ENCODE results near the gene CHPF. TPM values are rescaled to one million over a fixed set of nuclear protein-coding genes. Genes with fewer than 3 reads are reported as not detected.

CHPF gene
- total RNA-seq, 4 donors from 2014 or later = 7.8 to 41.6 (median 24.7) TPM

GRCh38 chr2:219500135-219500534 is 43.5 kb downstream of the CHPF start:
- TF ChIP-seq CTCF (IDR thresholded peaks at IDR 0.05; ENCODE audit: low read depth) = no peak

GRCh38 chr2:219499555-219499954 is 44.1 kb downstream of the CHPF start:
- no peak for TF ChIP-seq CTCF (IDR thresholded peaks at IDR 0.05; ENCODE audit: low read depth)

GRCh38 chr2:219499058-219499307 is 44.6 kb downstream of the CHPF start:
- no peak for TF ChIP-seq CTCF (IDR thresholded peaks at IDR 0.05; ENCODE audit: low read depth)

GRCh38 chr2:219498280-219499057 is 45.1 kb downstream of the CHPF start, which contains the start of gene GMPPA:
TSS of gene GMPPA (plus strand) at chr2:219498891. CDS start at chr2:219499976, 1,085 bp downstream.
- no peak for TF ChIP-seq CTCF (IDR thresholded peaks at IDR 0.05; ENCODE audit: low read depth)

GRCh38 chr2:219497495-219498279 is 45.9 kb downstream of the CHPF start:
- no peak for TF ChIP-seq CTCF (IDR thresholded peaks at IDR 0.05; ENCODE audit: low read depth)

GRCh38 chr2:219496825-219497494 is 46.6 kb downstream of the CHPF start:
- TF ChIP-seq CTCF (IDR thresholded peaks at IDR 0.05; ENCODE audit: low read depth) = no peak

GRCh38 chr2:219496247-219496824 is 47.3 kb downstream of the CHPF start:
- TF ChIP-seq CTCF (IDR thresholded peaks at IDR 0.05; ENCODE audit: low read depth) = no peak
